GM18951 (cell line): ENCODE measurements around the gene AGTR2.
"Not testable (repeated sequence)": the region's sequence is repeated elsewhere in the genome, so short reads cannot be mapped to it uniquely, and the experiment has no call there.

Source experiments
- POLR2A ChIP-seq: IDR thresholded peaks from 4 replicates; pipeline ENCODE4 v1.6.1; 2011; ENCODE audit warnings: mild to moderate bottlenecking; ENCODE audit not compliant: insufficient read length, insufficient read depth; ENCODE audit errors: extremely low read depth
- in situ Hi-C: fragments of 300-500 bp; cut with MboI; formaldehyde crosslinking; loops from one replicate; pipeline ENCODE4 v1.12.0; 2022; ENCODE audit warnings: low sequenced_read_pairs, mixed read lengths, inconsistent platforms; ENCODE audit not compliant: unreplicated experiment

AGTR2 gene

GRCh38 chrX:116170511-116170910, at the start of gene AGTR2:
AGTR2 (plus strand) TSS chrX:116170744; CDS start chrX:116172281, 1,537 bp downstream.
- in situ Hi-C loops = no loop called here

GRCh38 chrX:116135277-116135676, 35.3 kb upstream of the AGTR2 start:
- in situ Hi-C loops = no loop called here

More at GRCh38 chrX:116170511-116170910, at the start of gene AGTR2:
- no peak for TF ChIP-seq POLR2A

GRCh38 chrX:116141270-116141669, 29.3 kb upstream of the AGTR2 start:
- in situ Hi-C loops = not testable (repeated sequence)

More at GRCh38 chrX:116135277-116135676, 35.3 kb upstream of the AGTR2 start:
- no peak for TF ChIP-seq POLR2A

- no peak for TF ChIP-seq POLR2A
- in situ Hi-C loops = no loop called here
Observed at GRCh38 chrX:116142976-116143375, 27.6 kb upstream of the AGTR2 start.

- TF ChIP-seq POLR2A = no peak
- in situ Hi-C loops = no loop called here
Observed at GRCh38 chrX:116172976-116173375, 2.4 kb downstream of the AGTR2 start.

GRCh38 chrX:116181300-116181699, 10.8 kb downstream of the AGTR2 start:
- in situ Hi-C loops = no loop called here
- TF ChIP-seq POLR2A = no peak

GRCh38 chrX:116185163-116185562, 14.6 kb downstream of the AGTR2 start:
- no peak for TF ChIP-seq POLR2A
- in situ Hi-C loops = no loop called here

- in situ Hi-C loops = loop anchor here (10.0 kb wide), 1 partner anchor 200 kb away; no protein-coding TSS in a partner anchor
- TF ChIP-seq POLR2A = no peak
Observed at GRCh38 chrX:116194649-116195048, 24.1 kb downstream of the AGTR2 start.

GRCh38 chrX:116198235-116198634, 27.7 kb downstream of the AGTR2 start:
- in situ Hi-C loops = loop anchor here (10.0 kb wide), 1 partner anchor 203 kb away; no protein-coding TSS in a partner anchor
- TF ChIP-seq POLR2A = no peak

- TF ChIP-seq POLR2A = no peak
- in situ Hi-C loops = loop anchor here (10.0 kb wide), 1 partner anchor 204 kb away; no protein-coding TSS in a partner anchor
Observed at GRCh38 chrX:116198810-116199209, 28.3 kb downstream of the AGTR2 start.

- TF ChIP-seq POLR2A = no peak
- in situ Hi-C loops = no loop called here
Observed at GRCh38 chrX:116204932-116205331, 34.4 kb downstream of the AGTR2 start.

- in situ Hi-C loops = no loop called here
- TF ChIP-seq POLR2A = no peak
Observed at GRCh38 chrX:116213262-116213661, 42.7 kb downstream of the AGTR2 start.

GRCh38 chrX:116217080-116217479, 46.5 kb downstream of the AGTR2 start:
- in situ Hi-C loops = not testable (repeated sequence)
